A673 (cell line): ENCODE results near the gene SLIT3. TPM values are rescaled to one million over a fixed set of nuclear protein-coding genes. Genes with fewer than 3 reads are reported as not detected.

Source experiments
- BruUV-seq: library from RNA; stranded (reverse); fragments of 400-500 nt; replicated peaks from 2 replicates; lab custom pipeline; 2021; lab: Mats Ljungman, UMichigan
- CTCF ChIA-PET: fragments of 300-600 bp; sonication (Branson Sonifier 250); formaldehyde crosslinking; loops from one replicate; lab custom pipeline; 2022; ENCODE audit warnings: antibody characterized with exemption; lab: Charles Lee
- POLR2A ChIA-PET: fragments of 300-600 bp; sonication (Branson Sonifier 250); formaldehyde crosslinking; loops from one replicate; lab custom pipeline; 2022; ENCODE audit warnings: antibody characterized with exemption; ENCODE audit not compliant: low non-redundant PET; lab: Charles Lee
- DNase-seq: peaks from one replicate; pipeline ENCODE4 v3.0.0-alpha.2; 2015; ENCODE audit warnings: low spot score
- H3K27ac ChIP-seq: fragments of 200-600 bp; sonication (generic); 2 replicates; pipeline ENCODE4 v1.5.1; 2016; ENCODE audit warnings: mixed run types, low read depth, mild to moderate bottlenecking, mixed read lengths, antibody characterized with exemption, low read length; ENCODE audit not compliant: poor library complexity, severe bottlenecking
- H3K27me3 ChIP-seq: fragments of 200-600 bp; sonication (generic); replicated peaks from 2 replicates; pipeline ENCODE4 v1.6.1; 2017; ENCODE audit warnings: mixed run types, low read depth, mild to moderate bottlenecking, mixed read lengths, antibody characterized with exemption, low read length; ENCODE audit not compliant: insufficient read depth, poor library complexity
- H3K36me3 ChIP-seq: fragments of 200-600 bp; sonication (generic); 2 replicates; pipeline ENCODE4 v1.6.1; 2016; ENCODE audit warnings: mixed run types, mild to moderate bottlenecking, mixed read lengths, antibody characterized with exemption, low read length; ENCODE audit not compliant: insufficient read depth, poor library complexity, severe bottlenecking
- H3K4me1 ChIP-seq: fragments of 200-600 bp; sonication (generic); 2 replicates; pipeline ENCODE4 v1.6.1; 2017; ENCODE audit warnings: mixed run types, mild to moderate bottlenecking, mixed read lengths, antibody characterized with exemption, low read length; ENCODE audit not compliant: insufficient read depth, poor library complexity, severe bottlenecking
- H3K4me3 ChIP-seq: fragments of 200-600 bp; sonication (generic); 2 replicates; pipeline ENCODE4 v1.5.1; 2016; ENCODE audit warnings: low read depth, mixed run types, mild to moderate bottlenecking, mixed read lengths, low read length; ENCODE audit not compliant: poor library complexity, severe bottlenecking
- H3K9me3 ChIP-seq: fragments of 200-600 bp; sonication (generic); 2 replicates; pipeline ENCODE4 v1.6.1; 2016; ENCODE audit warnings: mixed run types, low read depth, mild to moderate bottlenecking, mixed read lengths, antibody characterized with exemption, low read length; ENCODE audit not compliant: poor library complexity, severe bottlenecking
- CTCF ChIP-seq: fragments of 300-800, 200-600 bp; sonication (generic); conservative IDR thresholded peaks from 2 replicates; pipeline ENCODE4 v1.5.1; 2017; ENCODE audit warnings: low read depth, mild to moderate bottlenecking, antibody characterized with exemption, low read length, moderate library complexity, mixed read lengths
- EZH2 ChIP-seq: fragments of 200-600 bp; sonication (generic); IDR thresholded peaks from 2 replicates; pipeline ENCODE4 v1.6.1; 2017; ENCODE audit warnings: borderline replicate concordance, low read depth, mild to moderate bottlenecking, mixed read lengths, antibody characterized with exemption, low read length; ENCODE audit not compliant: poor library complexity, severe bottlenecking
- intact Hi-C: fragments of 100-400 bp; cut with micrococcal nuclease; formaldehyde crosslinking; loops from one replicate; pipeline ENCODE4 v1.10.0; 2022; ENCODE audit not compliant: unreplicated experiment
- total RNA-seq: library from RNA; stranded (reverse); gene quantifications from 2 replicates; pipeline ENCODE4 v1.2.3, GENCODE V29; 2021

The SLIT3 gene
- total RNA-seq, 1 experiment from 2014 or later: not detected

GRCh38 chr5:168790671-168791250 lies 510.2 kb downstream of the SLIT3 start:
- CTCF ChIA-PET: no interaction called here
- BruUV-seq: no TSS peak

GRCh38 chr5:168790002-168790635 lies 510.8 kb downstream of the SLIT3 start:
- Histone ChIP-seq H3K4me1 (no peaks in the 10 kb centered on the region), H3K36me3 (no peaks in the 10 kb centered on the region), H3K27me3 (peaks cover 78% of the 10 kb centered on the region), H3K4me3 (no peak overlapping the region), H3K9me3 (no peaks in the 10 kb centered on the region), H3K27ac (no peak overlapping the region)
- BruUV-seq: no TSS peak
- TF ChIP-seq CTCF (no peak), EZH2 (no peak)
- intact Hi-C loops: no loop called here
- CTCF ChIA-PET: no interaction called here
- DNase-seq: no peak
- POLR2A ChIA-PET: no interaction called here

More at GRCh38 chr5:168790671-168791250, 510.2 kb downstream of the SLIT3 start:
- no peaks in the 10 kb centered on the region for H3K9me3 ChIP-seq
- no peaks in the 10 kb centered on the region for H3K36me3 ChIP-seq
- no peak for TF ChIP-seq CTCF
- no peak for TF ChIP-seq EZH2
- intact Hi-C loops: no loop called here
- no peak overlapping the region for H3K4me3 ChIP-seq
- H3K4me1 ChIP-seq: no peaks in the 10 kb centered on the region
- peaks cover 78% of the 10 kb centered on the region for H3K27me3 ChIP-seq
- no peak for DNase-seq
- POLR2A ChIA-PET: no interaction called here
- H3K27ac ChIP-seq: no peak overlapping the region

GRCh38 chr5:168788786-168789185 lies 512.2 kb downstream of the SLIT3 start:
- CTCF ChIA-PET: no interaction called here

More at GRCh38 chr5:168788786-168789185, 512.2 kb downstream of the SLIT3 start:
- TF ChIP-seq EZH2 (no peak), CTCF (no peak)
- no peaks in the 10 kb centered on the region for H3K36me3 ChIP-seq
- no peaks in the 10 kb centered on the region for H3K4me1 ChIP-seq
- no peak overlapping the region for H3K4me3 ChIP-seq
- DNase-seq: no peak
- no TSS peak for BruUV-seq
- POLR2A ChIA-PET: no interaction called here
- H3K27me3 ChIP-seq: peaks cover 69% of the 10 kb centered on the region
- H3K27ac ChIP-seq: no peak overlapping the region
- intact Hi-C loops: no loop called here
- H3K9me3 ChIP-seq: no peaks in the 10 kb centered on the region
